Measurements from ENCODE around the gene NUP210.

The NUP210 gene

GRCh38 chr3:13352621-13353131 is 67.4 kb downstream of the NUP210 start:
- Histone ChIP-seq H3K9ac (no peak overlapping the region), H3K4me2 (no peak overlapping the region), H4K20me1 (ENCODE audit: insufficient read depth) (no peaks in the 10 kb centered on the region), H3K4me1 (ENCODE audit: low read depth, poor library complexity, severe bottlenecking) (no peaks in the 10 kb centered on the region), H3K79me2 (ENCODE audit: insufficient read depth, low read depth) (no peaks in the 10 kb centered on the region), H3K36me3 (ENCODE audit: insufficient read depth) (no peaks in the 10 kb centered on the region), H3K27ac (no peak overlapping the region), H3K27me3 (ENCODE audit: insufficient read depth, low read depth) (no peaks in the 10 kb centered on the region), H3K4me3 (IDR thresholded peaks at IDR 0.05; ENCODE audit: insufficient read depth, low read depth, low read length) (no peak overlapping the region), H2AFZ (ENCODE audit: low read depth) (no peak overlapping the region)
- TF ChIP-seq, protein P1, sequence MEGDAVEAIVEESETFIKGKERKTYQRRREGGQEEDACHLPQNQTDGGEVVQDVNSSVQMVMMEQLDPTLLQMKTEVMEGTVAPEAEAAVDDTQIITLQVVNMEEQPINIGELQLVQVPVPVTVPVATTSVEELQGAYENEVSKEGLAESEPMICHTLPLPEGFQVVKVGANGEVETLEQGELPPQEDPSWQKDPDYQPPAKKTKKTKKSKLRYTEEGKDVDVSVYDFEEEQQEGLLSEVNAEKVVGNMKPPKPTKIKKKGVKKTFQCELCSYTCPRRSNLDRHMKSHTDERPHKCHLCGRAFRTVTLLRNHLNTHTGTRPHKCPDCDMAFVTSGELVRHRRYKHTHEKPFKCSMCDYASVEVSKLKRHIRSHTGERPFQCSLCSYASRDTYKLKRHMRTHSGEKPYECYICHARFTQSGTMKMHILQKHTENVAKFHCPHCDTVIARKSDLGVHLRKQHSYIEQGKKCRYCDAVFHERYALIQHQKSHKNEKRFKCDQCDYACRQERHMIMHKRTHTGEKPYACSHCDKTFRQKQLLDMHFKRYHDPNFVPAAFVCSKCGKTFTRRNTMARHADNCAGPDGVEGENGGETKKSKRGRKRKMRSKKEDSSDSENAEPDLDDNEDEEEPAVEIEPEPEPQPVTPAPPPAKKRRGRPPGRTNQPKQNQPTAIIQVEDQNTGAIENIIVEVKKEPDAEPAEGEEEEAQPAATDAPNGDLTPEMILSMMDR (conservative IDR thresholded peaks at IDR 0.05; ENCODE audit: low read depth, low read length), result no peak

GRCh38 chr3:13349823-13350222 is 70.3 kb downstream of the NUP210 start:
- Histone ChIP-seq H3K27me3 (ENCODE audit: insufficient read depth, low read depth) (no peaks in the 10 kb centered on the region), H3K9ac (no peak overlapping the region), H3K4me2 (no peak overlapping the region), H3K4me3 (IDR thresholded peaks at IDR 0.05; ENCODE audit: insufficient read depth, low read depth, low read length) (no peak overlapping the region), H3K4me1 (ENCODE audit: low read depth, poor library complexity, severe bottlenecking) (peaks cover 2% of the 10 kb centered on the region), H3K36me3 (ENCODE audit: insufficient read depth) (no peaks in the 10 kb centered on the region), H3K27ac (no peak overlapping the region), H2AFZ (ENCODE audit: low read depth) (no peak overlapping the region), H4K20me1 (ENCODE audit: insufficient read depth) (no peaks in the 10 kb centered on the region), H3K79me2 (ENCODE audit: insufficient read depth, low read depth) (no peaks in the 10 kb centered on the region)
- TF ChIP-seq, protein P1 (conservative IDR thresholded peaks at IDR 0.05; ENCODE audit: low read depth, low read length), result no peak

- Histone ChIP-seq H3K4me2 (no peak overlapping the region), H2AFZ (ENCODE audit: low read depth) (no peak overlapping the region), H3K4me1 (ENCODE audit: low read depth, poor library complexity, severe bottlenecking) (peaks cover 4% of the 10 kb centered on the region), H3K9ac (no peak overlapping the region), H4K20me1 (ENCODE audit: insufficient read depth) (no peaks in the 10 kb centered on the region), H3K4me3 (IDR thresholded peaks at IDR 0.05; ENCODE audit: insufficient read depth, low read depth, low read length) (no peak overlapping the region), H3K36me3 (ENCODE audit: insufficient read depth) (no peaks in the 10 kb centered on the region), H3K27me3 (ENCODE audit: insufficient read depth, low read depth) (no peaks in the 10 kb centered on the region), H3K27ac (no peak overlapping the region), H3K79me2 (ENCODE audit: insufficient read depth, low read depth) (no peaks in the 10 kb centered on the region)
- TF ChIP-seq, protein P1 (conservative IDR thresholded peaks at IDR 0.05; ENCODE audit: low read depth, low read length), result no peak
These were observed 71.3 kb downstream of the NUP210 start for GRCh38 chr3:13348661-13349396.

DNA sequence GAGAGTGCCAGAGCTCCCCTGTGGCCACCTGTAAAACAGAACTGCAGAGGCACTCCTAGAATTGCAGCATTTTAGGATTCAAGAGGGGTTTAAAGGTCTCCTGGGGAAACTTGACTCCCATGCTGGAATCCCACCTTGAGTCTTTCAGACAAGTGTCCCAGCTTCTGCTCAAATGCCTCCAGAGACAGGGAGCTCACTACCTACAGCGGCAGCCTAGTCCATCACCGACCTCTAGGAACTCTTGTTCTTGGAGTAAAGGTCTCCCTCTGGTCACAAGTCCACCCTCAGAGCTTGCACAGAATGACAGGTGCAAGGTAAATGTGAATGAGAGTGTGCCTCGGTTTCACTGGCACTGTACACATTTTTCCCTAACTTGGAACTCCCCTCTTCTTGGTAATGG is 72.0 kb downstream of the NUP210 start:
- no peaks in the 10 kb centered on the region for H3K79me2 ChIP-seq (ENCODE audit: insufficient read depth, low read depth)
- H3K4me2 ChIP-seq, result no peak overlapping the region
- H4K20me1 ChIP-seq (ENCODE audit: insufficient read depth), result no peaks in the 10 kb centered on the region
- TF ChIP-seq, protein P1 (conservative IDR thresholded peaks at IDR 0.05; ENCODE audit: low read depth, low read length), result no peak
- H2AFZ ChIP-seq (ENCODE audit: low read depth), result no peak overlapping the region
- H3K4me1 ChIP-seq (ENCODE audit: low read depth, poor library complexity, severe bottlenecking), result peaks cover 4% of the 10 kb centered on the region
- H3K9ac ChIP-seq, result no peak overlapping the region
- H3K27me3 ChIP-seq (ENCODE audit: insufficient read depth, low read depth), result no peaks in the 10 kb centered on the region
- no peak overlapping the region for H3K27ac ChIP-seq
- H3K36me3 ChIP-seq (ENCODE audit: insufficient read depth), result no peaks in the 10 kb centered on the region
- no peak overlapping the region for H3K4me3 ChIP-seq (IDR thresholded peaks at IDR 0.05; ENCODE audit: insufficient read depth, low read depth, low read length)
